ENCODE data around the gene REC8. TPM values are rescaled to one million over a fixed set of nuclear protein-coding genes. Genes with fewer than 3 reads are reported as not detected.

The REC8 gene, protein sequence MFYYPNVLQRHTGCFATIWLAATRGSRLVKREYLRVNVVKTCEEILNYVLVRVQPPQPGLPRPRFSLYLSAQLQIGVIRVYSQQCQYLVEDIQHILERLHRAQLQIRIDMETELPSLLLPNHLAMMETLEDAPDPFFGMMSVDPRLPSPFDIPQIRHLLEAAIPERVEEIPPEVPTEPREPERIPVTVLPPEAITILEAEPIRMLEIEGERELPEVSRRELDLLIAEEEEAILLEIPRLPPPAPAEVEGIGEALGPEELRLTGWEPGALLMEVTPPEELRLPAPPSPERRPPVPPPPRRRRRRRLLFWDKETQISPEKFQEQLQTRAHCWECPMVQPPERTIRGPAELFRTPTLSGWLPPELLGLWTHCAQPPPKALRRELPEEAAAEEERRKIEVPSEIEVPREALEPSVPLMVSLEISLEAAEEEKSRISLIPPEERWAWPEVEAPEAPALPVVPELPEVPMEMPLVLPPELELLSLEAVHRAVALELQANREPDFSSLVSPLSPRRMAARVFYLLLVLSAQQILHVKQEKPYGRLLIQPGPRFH
- 10 to 100 TPM; 17.4 to 24.8 (median 19.9) TPM for total RNA-seq

- H3K4me3 Mint-ChIP-seq = peak within 1 kb of the TSS; percentile 81
- H3K4me1 Mint-ChIP-seq (ENCODE audit: low read depth) = peaks cover 20% of the 10 kb centered on the region
- ATAC-seq (peak; percentile 76 to 79), DNase-seq (peak; percentile 52)
- H3K27me3 Mint-ChIP-seq (ENCODE audit: low read depth) = no peaks in the 10 kb centered on the region
- H3K9me3 Mint-ChIP-seq = no peaks in the 10 kb centered on the region
- H3K36me3 Mint-ChIP-seq (ENCODE audit: insufficient read depth) = peaks cover 25% of the 10 kb centered on the region
These were observed at the start of gene REC8 for GRCh38 chr14:24171422-24172260. Gene REC8 (plus strand): TSS chr14:24172080. CDS start chr14:24172553, 473 bp downstream.

DNA sequence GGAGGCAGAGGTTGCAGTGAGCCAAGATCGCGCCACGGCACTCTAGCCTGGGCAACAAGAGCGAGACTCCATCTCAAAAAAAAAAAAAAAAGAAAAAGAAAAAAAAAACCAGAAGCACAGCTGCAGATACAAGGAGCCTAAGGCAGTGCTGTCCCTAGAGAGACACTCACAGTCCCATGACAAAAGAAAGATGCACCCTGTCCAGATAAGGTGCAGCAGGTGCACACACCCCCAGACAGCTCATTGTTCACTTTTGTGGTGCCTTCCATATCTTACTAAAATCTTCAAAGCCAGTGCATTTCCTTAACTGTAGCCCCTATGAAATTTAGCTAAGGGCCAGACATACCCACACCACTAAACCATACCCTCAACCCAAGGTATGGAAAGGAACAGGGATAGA is 49.5 kb upstream of the REC8 start:
- DNase-seq (no peak), ATAC-seq (no peak)
- Mint-ChIP-seq H3K4me3 (no peak overlapping the region), H3K4me1 (ENCODE audit: low read depth) (peaks cover 8% of the 10 kb centered on the region), H3K9me3 (no peaks in the 10 kb centered on the region), H3K36me3 (ENCODE audit: insufficient read depth) (peaks cover 36% of the 10 kb centered on the region), H3K27me3 (ENCODE audit: low read depth) (no peaks in the 10 kb centered on the region)

- H3K27me3 Mint-ChIP-seq (ENCODE audit: low read depth) = no peaks in the 10 kb centered on the region
- H3K4me1 Mint-ChIP-seq (ENCODE audit: low read depth) = peaks cover 7% of the 10 kb centered on the region
- no peak overlapping the region for H3K4me3 Mint-ChIP-seq
- no peaks in the 10 kb centered on the region for H3K9me3 Mint-ChIP-seq
- DNase-seq (no peak), ATAC-seq (no peak)
- H3K36me3 Mint-ChIP-seq (ENCODE audit: insufficient read depth) = peaks cover 32% of the 10 kb centered on the region
These were observed 49.0 kb upstream of the REC8 start for GRCh38 chr14:24122898-24123297.

DNA sequence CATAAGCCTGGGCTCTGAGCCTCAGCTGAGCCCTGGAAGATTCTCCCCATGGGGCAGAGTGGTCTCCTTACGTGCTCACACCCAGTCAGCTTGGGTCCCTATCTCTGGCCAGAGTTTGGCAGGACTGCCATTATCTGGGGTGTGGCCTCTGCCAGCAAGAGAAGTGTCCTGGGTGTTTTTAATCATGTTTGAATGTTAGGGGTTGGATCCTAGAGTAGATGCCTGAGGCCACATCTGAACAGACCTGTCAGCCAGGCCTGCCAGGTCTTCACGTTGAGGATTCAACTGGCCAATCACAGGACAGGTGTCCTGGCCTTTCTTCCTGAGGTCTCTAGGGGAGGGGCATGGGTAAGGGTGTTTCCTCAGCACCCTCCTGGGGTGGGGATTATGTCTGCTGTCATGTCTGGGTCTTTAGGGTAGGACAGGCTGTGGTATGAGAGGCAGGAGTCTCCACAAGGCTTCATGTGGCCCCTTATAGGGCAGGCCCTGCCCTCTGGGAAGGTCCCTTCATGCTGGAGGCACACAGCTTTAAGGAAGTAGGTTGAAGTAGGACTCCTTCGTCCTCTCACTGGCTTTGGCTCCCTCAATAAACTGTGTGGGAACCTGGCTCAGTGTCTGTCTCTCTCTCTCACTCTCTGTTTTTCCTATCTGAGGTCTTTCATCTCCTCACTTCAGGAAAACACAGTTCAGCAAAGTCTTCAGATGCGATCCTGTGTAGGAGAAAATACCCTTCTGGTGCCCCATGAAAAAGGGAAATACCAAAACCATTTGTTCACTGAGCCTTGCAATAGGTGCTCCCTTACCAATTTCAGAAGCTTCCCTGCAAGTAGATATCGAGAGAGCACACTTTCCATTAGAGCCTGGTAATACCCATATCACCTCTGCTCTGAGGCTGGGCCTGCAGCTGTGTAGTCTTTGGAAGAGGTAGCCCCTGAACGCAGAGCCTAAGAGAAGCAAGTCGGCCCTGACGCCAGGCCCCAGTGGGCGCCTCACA is 48.2 kb upstream of the REC8 start:
- ATAC-seq (peak in 1 of 2 donors; percentile 25), DNase-seq (no peak)
- Mint-ChIP-seq H3K9me3 (no peaks in the 10 kb centered on the region), H3K27me3 (ENCODE audit: low read depth) (no peaks in the 10 kb centered on the region), H3K36me3 (ENCODE audit: insufficient read depth) (peaks cover 23% of the 10 kb centered on the region), H3K4me3 (no peak overlapping the region), H3K4me1 (ENCODE audit: low read depth) (peaks cover 4% of the 10 kb centered on the region)

GRCh38 chr14:24126939-24127338 is 44.9 kb upstream of the REC8 start:
- no peaks in the 10 kb centered on the region for H3K27me3 Mint-ChIP-seq (ENCODE audit: low read depth)
- H3K36me3 Mint-ChIP-seq (ENCODE audit: insufficient read depth) = peaks cover 11% of the 10 kb centered on the region
- no peaks in the 10 kb centered on the region for H3K9me3 Mint-ChIP-seq
- no peak overlapping the region for H3K4me3 Mint-ChIP-seq
- DNase-seq (no peak), ATAC-seq (no peak)
- H3K4me1 Mint-ChIP-seq (ENCODE audit: low read depth) = peaks cover 12% of the 10 kb centered on the region

- Mint-ChIP-seq H3K4me1 (ENCODE audit: low read depth) (peaks cover 19% of the 10 kb centered on the region), H3K27me3 (ENCODE audit: low read depth) (no peaks in the 10 kb centered on the region), H3K36me3 (ENCODE audit: insufficient read depth) (peaks cover 10% of the 10 kb centered on the region), H3K4me3 (no peak overlapping the region), H3K9me3 (no peaks in the 10 kb centered on the region)
- ATAC-seq (no peak), DNase-seq (no peak)
These were observed 44.2 kb upstream of the REC8 start for GRCh38 chr14:24127673-24128072.

GRCh38 chr14:24129410-24129998 is 42.4 kb upstream of the REC8 start:
- Mint-ChIP-seq H3K4me1 (ENCODE audit: low read depth) (peaks cover 20% of the 10 kb centered on the region), H3K27me3 (ENCODE audit: low read depth) (no peaks in the 10 kb centered on the region), H3K4me3 (no peak overlapping the region), H3K9me3 (no peaks in the 10 kb centered on the region), H3K36me3 (ENCODE audit: insufficient read depth) (peaks cover 4% of the 10 kb centered on the region)
- DNase-seq (no peak), ATAC-seq (no peak)

DNA sequence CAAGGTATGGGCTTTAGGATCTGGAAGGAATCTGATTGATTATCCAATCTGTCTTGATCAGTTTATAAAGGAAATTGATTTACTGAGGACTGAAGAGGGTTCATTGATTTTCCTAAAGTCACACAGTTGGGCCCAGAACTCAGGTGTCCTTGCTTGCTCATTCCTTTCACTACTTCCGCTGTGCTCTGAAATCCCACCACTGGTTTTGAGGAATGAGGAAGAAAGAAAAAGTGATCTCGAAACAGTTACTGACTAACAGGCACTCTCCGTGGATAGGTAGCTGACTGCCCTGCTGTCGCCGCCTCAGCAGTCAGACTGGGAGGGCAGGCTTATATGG is 41.5 kb upstream of the REC8 start, which contains the start of gene FITM1:
Gene FITM1, plus strand, starts transcription at position 280 of the 337 bp plus-strand sequence. CDS start 905 bp downstream, outside the sequence.
- peaks cover under 1% of the 10 kb centered on the region for H3K36me3 Mint-ChIP-seq (ENCODE audit: insufficient read depth)
- DNase-seq (no peak), ATAC-seq (no peak)
- H3K4me1 Mint-ChIP-seq (ENCODE audit: low read depth) = peaks cover 25% of the 10 kb centered on the region
- no peaks in the 10 kb centered on the region for H3K9me3 Mint-ChIP-seq
- no peak within 1 kb of the TSS for H3K4me3 Mint-ChIP-seq
- H3K27me3 Mint-ChIP-seq (ENCODE audit: low read depth) = no peaks in the 10 kb centered on the region

DNA sequence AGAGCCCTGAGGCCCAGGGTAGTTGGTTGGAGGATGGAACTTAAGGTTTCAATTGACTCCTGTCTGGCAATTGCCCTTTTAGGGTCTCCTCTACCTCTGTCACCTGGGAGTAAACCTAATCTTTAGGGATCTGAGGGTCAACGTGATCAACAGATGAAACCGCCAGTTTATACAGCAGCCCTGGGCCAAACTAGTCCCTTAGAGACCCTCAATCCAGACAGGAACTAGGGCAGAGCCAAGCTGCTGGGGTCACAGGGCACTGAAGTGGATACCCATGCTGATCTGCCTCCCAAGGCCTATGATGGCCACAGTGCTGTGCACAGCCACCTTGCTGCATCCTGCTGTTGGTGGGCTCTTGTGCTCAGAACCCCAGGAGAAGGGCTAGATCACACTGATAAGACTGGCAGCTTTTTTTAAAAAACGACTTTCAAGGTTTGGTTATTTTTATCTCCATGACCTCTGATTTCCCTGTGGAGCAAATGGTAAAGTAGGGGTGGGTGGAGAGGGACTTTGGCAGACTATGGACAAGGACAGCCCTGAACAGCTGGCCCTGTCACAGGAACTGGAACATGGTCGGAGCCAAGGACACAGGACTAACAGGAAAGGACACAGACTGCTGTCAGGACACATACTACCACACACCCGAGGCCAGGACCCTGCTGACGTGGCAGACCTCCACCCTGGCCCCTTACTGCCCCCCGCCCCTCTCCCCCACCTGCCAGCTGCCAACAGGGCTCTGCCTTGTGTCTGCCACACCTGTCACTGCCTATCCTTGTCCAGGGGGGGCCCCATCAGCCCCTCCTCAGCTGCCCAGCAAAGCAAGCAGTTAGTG is 40.9 kb upstream of the REC8 start:
- Mint-ChIP-seq H3K4me3 (no peak overlapping the region), H3K9me3 (no peaks in the 10 kb centered on the region), H3K27me3 (ENCODE audit: low read depth) (no peaks in the 10 kb centered on the region), H3K4me1 (ENCODE audit: low read depth) (peaks cover 28% of the 10 kb centered on the region), H3K36me3 (ENCODE audit: insufficient read depth) (no peaks in the 10 kb centered on the region)
- no peak for ATAC-seq
- DNase-seq = no peak

- Mint-ChIP-seq H3K4me3 (no peak overlapping the region), H3K4me1 (ENCODE audit: low read depth) (peaks cover 29% of the 10 kb centered on the region), H3K9me3 (no peaks in the 10 kb centered on the region), H3K36me3 (ENCODE audit: insufficient read depth) (no peaks in the 10 kb centered on the region), H3K27me3 (ENCODE audit: low read depth) (no peaks in the 10 kb centered on the region)
- DNase-seq (no peak), ATAC-seq (no peak)
These were observed 40.3 kb upstream of the REC8 start for GRCh38 chr14:24131549-24131966.

GRCh38 chr14:24132061-24132685 is 39.7 kb upstream of the REC8 start:
- Mint-ChIP-seq H3K9me3 (no peaks in the 10 kb centered on the region), H3K4me1 (ENCODE audit: low read depth) (peaks cover 36% of the 10 kb centered on the region), H3K27me3 (ENCODE audit: low read depth) (no peaks in the 10 kb centered on the region), H3K36me3 (ENCODE audit: insufficient read depth) (peaks cover 3% of the 10 kb centered on the region), H3K4me3 (peak overlapping the region; percentile 50)
- ATAC-seq (no peak), DNase-seq (peak; percentile 23)

GRCh38 chr14:24132976-24133375 is 38.9 kb upstream of the REC8 start:
- DNase-seq = no peak
- peaks cover 5% of the 10 kb centered on the region for H3K36me3 Mint-ChIP-seq (ENCODE audit: insufficient read depth)
- no peak for ATAC-seq
- H3K9me3 Mint-ChIP-seq = no peaks in the 10 kb centered on the region
- H3K4me3 Mint-ChIP-seq = peak overlapping the region; percentile 28
- peaks cover 42% of the 10 kb centered on the region for H3K4me1 Mint-ChIP-seq (ENCODE audit: low read depth)
- H3K27me3 Mint-ChIP-seq (ENCODE audit: low read depth) = no peaks in the 10 kb centered on the region

Measured in activated T-cell treated with anti-CD3 and anti-CD28 coated beads, Interleukin-2, amount 50 U/mL, for 4 hours (primary cell).